Neural cell (in vitro differentiated cells): ENCODE results near the gene PAX2.

Experiments
- CTCF ChIP-seq: fragments of 450-650 bp; IDR thresholded peaks from 2 replicates; pipeline ENCODE4 v1.5.1; 2014; ENCODE audit warnings: antibody characterized with exemption, mild to moderate bottlenecking, moderate library complexity; ENCODE audit not compliant: poor library complexity, severe bottlenecking
- EP300 ChIP-seq: fragments of 450-650 bp; conservative IDR thresholded peaks from 2 replicates; pipeline ENCODE4 v1.6.1; 2014; ENCODE audit warnings: antibody characterized with exemption, mild to moderate bottlenecking, moderate library complexity; ENCODE audit not compliant: poor library complexity, severe bottlenecking
- EZH2 ChIP-seq: fragments of 200-600, 300-800 bp; shearing (Covaris generic), sonication (generic); IDR thresholded peaks from 2 replicates; pipeline ENCODE4 v1.6.1; 2014; ENCODE audit warnings: antibody characterized with exemption, low read length, borderline replicate concordance, mild to moderate bottlenecking; ENCODE audit not compliant: insufficient read depth, poor library complexity, severe bottlenecking
- POLR2AphosphoS5 ChIP-seq: IDR thresholded peaks from 2 replicates; pipeline ENCODE4 v1.6.1; 2012
- RAD21 ChIP-seq: fragments of 450-650 bp; conservative IDR thresholded peaks from 2 replicates; pipeline ENCODE4 v1.6.1; 2014; ENCODE audit warnings: antibody characterized with exemption, mild to moderate bottlenecking, moderate library complexity
- REST ChIP-seq: IDR thresholded peaks from 2 replicates; pipeline ENCODE4 v1.6.1; 2012; ENCODE audit warnings: borderline replicate concordance
- SMC3 ChIP-seq: fragments of 450-650 bp; conservative IDR thresholded peaks from 2 replicates; pipeline ENCODE4 v1.6.1; 2014; ENCODE audit warnings: antibody characterized with exemption, mild to moderate bottlenecking, moderate library complexity; ENCODE audit not compliant: poor library complexity

- TF ChIP-seq CTCF, result no peak
- no peak for TF ChIP-seq POLR2AphosphoS5
- TF ChIP-seq REST, result no peak
- no peak for TF ChIP-seq EP300
- TF ChIP-seq RAD21, result no peak
- no peak for TF ChIP-seq EZH2
- no peak for TF ChIP-seq SMC3
These were observed 20.8 kb upstream of the PAX2 start for GRCh38 chr10:100724531-100725027.
